Stimulated activated CD8-positive, alpha-beta memory T cell treated with anti-CD3 and anti-CD28 coated beads, Interleukin-7, amount 100 ng/mL, for 24 hours (primary cell): Measurements from ENCODE around the gene LRRC56.
A peak's percentile ranks its signal among the peaks of the same experiment; 100 is the strongest.

Experiments used
- DNase-seq: peaks from one replicate; pipeline ENCODE4 v3.0.0-alpha.2; 2020; ENCODE audit warnings: low read depth

The LRRC56 gene

GRCh38 chr11:536841-537621, at the start of gene LRRC56:
Gene LRRC56, plus strand, starts transcription at chr11:537527. Its CDS starts 3,158 bp downstream, at chr11:540685.
- DNase-seq: peak; percentile 84

DNA sequence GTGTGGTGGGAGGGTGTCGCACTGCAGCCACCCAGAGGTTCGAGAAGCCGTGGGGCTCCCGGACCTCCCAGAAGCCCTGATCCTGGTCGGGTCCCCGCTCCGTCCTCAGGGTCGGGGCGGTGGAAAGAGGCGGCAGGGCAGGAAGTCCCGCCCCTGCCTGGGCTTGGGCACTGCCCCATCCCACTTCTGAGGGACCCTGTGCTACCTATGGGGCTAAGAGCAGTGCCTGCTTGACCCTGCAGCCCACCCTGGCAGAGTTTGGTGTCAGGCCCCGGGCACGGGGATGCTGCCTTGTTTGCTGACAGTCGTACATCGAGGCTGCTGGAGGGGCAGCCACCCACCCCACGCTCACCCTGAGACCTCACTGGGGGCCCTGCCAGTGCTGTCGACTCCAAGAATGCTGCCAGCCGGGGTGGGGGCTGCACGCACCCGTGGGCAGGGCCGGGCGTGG, 49.7 kb upstream of the LRRC56 start:
- no peak for DNase-seq

GRCh38 chr11:488062-488461, 49.3 kb upstream of the LRRC56 start:
- DNase-seq: no peak

GRCh38 chr11:488579-488978, 48.7 kb upstream of the LRRC56 start:
- DNase-seq: no peak

GRCh38 chr11:488992-489391, 48.3 kb upstream of the LRRC56 start:
- DNase-seq: no peak

DNA sequence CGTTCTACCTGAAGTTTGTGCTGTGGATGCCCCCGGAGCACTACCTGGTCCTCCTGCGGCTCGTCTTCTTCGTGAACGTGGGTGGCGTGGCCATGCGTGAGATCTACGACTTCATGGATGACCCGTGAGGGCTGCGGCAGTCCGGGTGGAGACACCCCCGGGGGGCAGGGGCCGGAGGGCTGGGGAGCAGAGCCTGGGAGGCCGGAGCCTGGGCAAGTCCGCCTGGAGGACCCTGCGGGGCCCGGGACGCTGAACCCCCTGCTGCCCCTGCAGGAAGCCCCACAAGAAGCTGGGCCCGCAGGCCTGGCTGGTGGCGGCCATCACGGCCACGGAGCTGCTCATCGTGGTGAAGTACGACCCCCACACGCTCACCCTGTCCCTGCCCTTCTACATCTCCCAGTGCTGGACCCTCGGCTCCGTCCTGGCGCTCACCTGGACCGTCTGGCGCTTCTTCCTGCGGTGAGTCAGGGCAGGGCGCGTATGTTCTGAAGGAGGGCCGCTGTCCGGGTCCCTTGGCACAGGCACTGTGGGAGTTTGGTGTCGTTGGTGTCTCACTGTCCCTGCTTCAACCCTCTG, 47.6 kb upstream of the LRRC56 start:
- DNase-seq: no peak

DNA sequence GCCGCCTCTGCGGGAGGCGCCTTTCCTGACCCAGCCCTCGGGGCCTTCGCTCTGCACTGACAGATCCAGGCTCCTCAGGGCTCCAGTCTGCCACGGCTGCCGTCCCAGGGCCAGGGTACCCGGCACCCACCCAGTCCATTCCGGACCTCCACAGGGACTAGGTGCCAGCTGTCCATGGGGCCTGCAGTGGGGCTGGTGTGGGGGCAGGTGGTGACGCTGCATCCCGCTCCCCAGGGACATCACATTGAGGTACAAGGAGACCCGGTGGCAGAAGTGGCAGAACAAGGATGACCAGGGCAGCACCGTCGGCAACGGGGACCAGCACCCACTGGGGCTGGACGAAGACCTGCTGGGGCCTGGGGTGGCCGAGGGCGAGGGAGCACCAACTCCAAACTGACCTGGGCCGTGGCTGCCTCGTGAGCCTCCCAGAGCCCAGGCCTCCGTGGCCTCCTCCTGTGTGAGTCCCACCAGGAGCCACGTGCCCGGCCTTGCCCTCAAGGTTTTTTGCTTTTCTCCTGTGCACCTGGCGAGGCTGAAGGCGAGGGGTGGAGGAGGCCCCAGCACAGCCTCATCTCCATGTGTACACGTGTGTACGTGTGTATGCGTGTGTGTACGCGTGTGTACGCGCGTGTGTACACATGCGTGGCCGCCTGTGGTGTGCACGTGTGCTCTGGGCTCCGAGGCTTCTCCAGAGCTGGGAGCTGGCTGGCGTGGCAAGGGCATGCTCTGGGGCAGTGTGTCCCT, 47.0 kb upstream of the LRRC56 start:
- no peak for DNase-seq

DNA sequence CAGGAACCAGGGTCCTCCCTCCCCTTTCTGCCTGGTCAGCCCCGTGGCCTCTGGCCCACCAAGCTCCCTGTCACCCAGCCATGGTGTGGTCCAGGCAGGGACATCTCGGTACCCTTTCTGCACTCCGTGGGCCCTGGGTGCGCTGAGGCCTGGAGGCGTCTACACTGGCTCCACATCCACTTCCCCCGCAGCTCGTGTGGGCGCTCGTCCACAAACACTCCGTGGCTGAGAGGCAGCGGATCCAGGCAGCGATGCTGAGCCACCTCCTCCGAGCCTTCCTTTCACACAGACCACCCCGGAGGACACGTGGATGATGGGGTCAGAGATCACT, 46.4 kb upstream of the LRRC56 start:
- no peak for DNase-seq

GRCh38 chr11:491358-491757, 46.0 kb upstream of the LRRC56 start:
- no peak for DNase-seq

- DNase-seq: no peak
Measured at GRCh38 chr11:492427-493226, 44.7 kb upstream of the LRRC56 start.

GRCh38 chr11:494761-495536, 42.4 kb upstream of the LRRC56 start:
- DNase-seq: no peak

- no peak for DNase-seq
Measured at GRCh38 chr11:495537-495931, 41.8 kb upstream of the LRRC56 start.

GRCh38 chr11:496834-497564, 40.3 kb upstream of the LRRC56 start:
- no peak for DNase-seq

GRCh38 chr11:497565-498296, 39.6 kb upstream of the LRRC56 start:
- no peak for DNase-seq

GRCh38 chr11:498297-499181, 38.8 kb upstream of the LRRC56 start:
- DNase-seq: no peak

- no peak for DNase-seq
Measured at GRCh38 chr11:499201-500076, 37.9 kb upstream of the LRRC56 start.

- DNase-seq: no peak
Measured at GRCh38 chr11:501001-501682, 36.2 kb upstream of the LRRC56 start.
